HEK293T (cell line): ENCODE measurements around the gene STK33.

Experiments used
- CTCF ChIA-PET: fragments of 350-600 bp; formaldehyde crosslinking; extraction: SDS; loops from one replicate; lab custom pipeline; 2021; ENCODE audit warnings: antibody characterized with exemption, inconsistent platforms; lab: Yijun Ruan, JAX
- POLR2A ChIA-PET: fragments of 350-600 bp; formaldehyde crosslinking; extraction: SDS; loops from one replicate; lab custom pipeline; 2020; ENCODE audit warnings: antibody characterized with exemption, inconsistent platforms; lab: Yijun Ruan, JAX
- DNase-seq: peaks from one replicate; pipeline ENCODE4 v3.0.0; 2012; ENCODE audit warnings: mixed read lengths; ENCODE audit errors: extremely low spot score
- ARNT ChIP-seq: fragments of 450-650 bp; IDR thresholded peaks from 2 replicates; pipeline ENCODE4 v1.6.1; 2017; ENCODE audit warnings: mild to moderate bottlenecking
- BHLHE40 ChIP-seq: fragments of 450-650 bp; IDR thresholded peaks from 2 replicates; pipeline ENCODE4 v1.6.1; 2016; ENCODE audit warnings: mild to moderate bottlenecking, moderate library complexity, borderline replicate concordance
- CTBP1 ChIP-seq: fragments of 450-650 bp; IDR thresholded peaks from 2 replicates; pipeline ENCODE4 v1.6.1; 2016; ENCODE audit warnings: borderline replicate concordance
- ELF4 ChIP-seq: fragments of 450-650 bp; IDR thresholded peaks from 2 replicates; pipeline ENCODE4 v1.6.1; 2017; ENCODE audit warnings: antibody characterized with exemption
- FOXA1 ChIP-seq: fragments of 450-650 bp; IDR thresholded peaks from 2 replicates; pipeline ENCODE4 v1.6.1; 2016; ENCODE audit warnings: mild to moderate bottlenecking
- FOXK2 ChIP-seq: fragments of 450-650 bp; IDR thresholded peaks from 2 replicates; pipeline ENCODE4 v1.6.1; 2016; ENCODE audit warnings: mild to moderate bottlenecking
- FOXM1 ChIP-seq: fragments of 450-650 bp; IDR thresholded peaks from 2 replicates; pipeline ENCODE4 v1.6.1; 2017; ENCODE audit warnings: mild to moderate bottlenecking, borderline replicate concordance
- HDGF ChIP-seq: fragments of 450-650 bp; IDR thresholded peaks from 2 replicates; pipeline ENCODE4 v1.6.1; 2017; ENCODE audit warnings: antibody characterized with exemption, borderline replicate concordance
- L3MBTL2 ChIP-seq: fragments of 450-650 bp; conservative IDR thresholded peaks from 2 replicates; pipeline ENCODE4 v1.6.1; 2016; ENCODE audit warnings: mild to moderate bottlenecking
- LEF1 ChIP-seq: fragments of 450-650 bp; IDR thresholded peaks from 2 replicates; pipeline ENCODE4 v1.6.1; 2017; ENCODE audit warnings: mild to moderate bottlenecking, borderline replicate concordance
- NFRKB ChIP-seq: fragments of 450-650 bp; IDR thresholded peaks from 2 replicates; pipeline ENCODE4 v1.6.1; 2016; ENCODE audit warnings: mild to moderate bottlenecking, moderate library complexity
- PKNOX1 ChIP-seq: fragments of 450-650 bp; IDR thresholded peaks from 2 replicates; pipeline ENCODE4 v1.6.1; 2016
- SP1 ChIP-seq: fragments of 450-650 bp; IDR thresholded peaks from 2 replicates; pipeline ENCODE4 v1.6.1; 2017
- SUZ12 ChIP-seq: fragments of 450-650 bp; IDR thresholded peaks from 2 replicates; pipeline ENCODE4 v1.6.1; 2016; ENCODE audit warnings: mild to moderate bottlenecking
- TARDBP ChIP-seq: fragments of 450-650 bp; IDR thresholded peaks from 2 replicates; pipeline ENCODE4 v1.6.1; 2016
- ZNF384 ChIP-seq: fragments of 450-650 bp; IDR thresholded peaks from 2 replicates; pipeline ENCODE4 v1.6.1; 2016

STK33 gene

GRCh38 chr11:8608652-8609051 lies 14.6 kb upstream of the STK33 start:
- no peak for TF ChIP-seq HDGF
- TF ChIP-seq ZNF384 = no peak
- TF ChIP-seq BHLHE40 = no peak
- TF ChIP-seq L3MBTL2 = no peak
- no peak for DNase-seq
- POLR2A ChIA-PET = no interaction called here
- CTCF ChIA-PET = no interaction called here

DNA sequence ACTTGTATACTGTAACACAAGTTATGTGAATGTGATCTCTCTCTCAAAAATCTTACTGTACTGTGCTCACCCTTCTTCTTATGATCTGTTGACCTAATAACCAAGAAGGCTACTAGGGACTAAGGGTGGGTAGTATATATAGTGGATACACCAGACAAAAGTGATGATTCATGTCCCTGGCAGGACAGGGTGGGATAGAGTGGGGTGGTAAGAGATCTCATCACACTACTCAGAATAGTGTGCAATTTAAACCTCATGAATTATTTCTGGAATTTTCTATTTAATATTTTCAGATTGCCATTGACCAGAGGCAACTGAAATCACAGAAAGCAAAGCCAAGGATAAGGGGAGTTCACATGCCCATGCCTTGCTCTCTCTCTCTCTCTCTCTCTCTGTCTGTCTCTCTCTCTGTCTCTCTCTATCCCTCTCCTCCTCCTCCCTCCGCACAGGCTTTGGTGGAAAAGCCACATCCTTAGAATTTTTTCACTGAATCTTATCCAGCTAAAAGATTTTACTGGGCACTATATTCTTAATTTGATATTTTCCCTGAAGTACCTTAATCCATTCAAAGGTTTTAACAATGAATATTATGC lies 12.0 kb upstream of the STK33 start:
- no peak for DNase-seq
- ChIA-PET CTCF (no interaction called here), POLR2A (interaction anchor here (1.1 kb wide), 1 partner anchor 8 kb away, joined by 3 read pairs; no protein-coding TSS in a partner anchor)
- TF ChIP-seq ELF4 (no peak), FOXK2 (no peak), BHLHE40 (no peak), SP1 (no peak), ARNT (no peak), FOXA1 (no peak), FOXM1 (no peak), L3MBTL2 (no peak), SUZ12 (no peak)

DNA sequence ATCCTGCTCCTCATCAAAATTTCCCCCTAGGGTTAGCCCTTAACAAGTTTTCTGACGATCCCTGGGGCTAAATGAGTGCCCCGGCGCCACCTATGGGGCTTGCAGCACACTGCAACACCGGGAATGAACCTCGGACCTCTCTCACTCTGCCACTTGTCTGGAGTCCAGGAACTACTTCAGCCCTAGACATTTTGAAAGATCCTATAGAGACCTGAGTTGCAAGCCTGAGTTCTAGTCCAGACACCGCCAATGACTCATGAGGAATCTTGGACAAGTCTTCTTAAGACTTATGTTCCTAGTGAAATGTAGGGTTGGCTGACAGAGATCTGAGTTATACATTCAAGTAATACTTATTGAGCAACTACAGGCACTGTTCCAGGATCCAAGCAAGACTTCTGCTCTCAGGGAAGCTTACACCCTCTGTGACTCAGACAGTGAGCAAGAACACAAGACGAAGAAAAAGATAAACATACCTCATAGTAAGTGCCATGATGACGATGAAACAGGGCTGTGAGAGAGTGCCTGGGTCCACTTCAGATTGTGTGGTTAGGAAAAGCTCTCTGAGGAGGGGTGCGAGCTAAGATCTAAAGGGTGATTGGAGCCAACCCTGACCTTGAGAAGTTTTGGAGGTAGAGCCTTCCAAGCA lies 10.2 kb upstream of the STK33 start:
- peak; percentile 76 for DNase-seq
- ChIA-PET CTCF (interaction anchor here (1.0 kb wide), 1 partner anchor 331 kb away, joined by 3 read pairs; no protein-coding TSS in a partner anchor), POLR2A (interaction anchor here (1.1 to 2.0 kb wide), 2 partner anchors 10 to 78 kb away, joined by 3 to 4 read pairs; partner anchors contain the start of genes RPL27A, STK33 and TRIM66)
- no peak for TF ChIP-seq FOXM1
- TF ChIP-seq ARNT = no peak
- no peak for TF ChIP-seq NFRKB
- TF ChIP-seq LEF1 = no peak
- TF ChIP-seq SUZ12 = no peak
- no peak for TF ChIP-seq BHLHE40
- TF ChIP-seq ELF4 = no peak
- TF ChIP-seq FOXK2 = no peak
- TF ChIP-seq ZNF384 = no peak
- no peak for TF ChIP-seq CTBP1

GRCh38 chr11:8603696-8604077 lies 9.7 kb upstream of the STK33 start:
- POLR2A ChIA-PET = interaction anchor here (1.1 to 2.0 kb wide), 2 partner anchors 9 to 79 kb away, joined by 3 to 4 read pairs; partner anchors contain the start of genes RPL27A, STK33 and TRIM66
- CTCF ChIA-PET = no interaction called here
- no peak for TF ChIP-seq FOXA1
- no peak for DNase-seq

DNA sequence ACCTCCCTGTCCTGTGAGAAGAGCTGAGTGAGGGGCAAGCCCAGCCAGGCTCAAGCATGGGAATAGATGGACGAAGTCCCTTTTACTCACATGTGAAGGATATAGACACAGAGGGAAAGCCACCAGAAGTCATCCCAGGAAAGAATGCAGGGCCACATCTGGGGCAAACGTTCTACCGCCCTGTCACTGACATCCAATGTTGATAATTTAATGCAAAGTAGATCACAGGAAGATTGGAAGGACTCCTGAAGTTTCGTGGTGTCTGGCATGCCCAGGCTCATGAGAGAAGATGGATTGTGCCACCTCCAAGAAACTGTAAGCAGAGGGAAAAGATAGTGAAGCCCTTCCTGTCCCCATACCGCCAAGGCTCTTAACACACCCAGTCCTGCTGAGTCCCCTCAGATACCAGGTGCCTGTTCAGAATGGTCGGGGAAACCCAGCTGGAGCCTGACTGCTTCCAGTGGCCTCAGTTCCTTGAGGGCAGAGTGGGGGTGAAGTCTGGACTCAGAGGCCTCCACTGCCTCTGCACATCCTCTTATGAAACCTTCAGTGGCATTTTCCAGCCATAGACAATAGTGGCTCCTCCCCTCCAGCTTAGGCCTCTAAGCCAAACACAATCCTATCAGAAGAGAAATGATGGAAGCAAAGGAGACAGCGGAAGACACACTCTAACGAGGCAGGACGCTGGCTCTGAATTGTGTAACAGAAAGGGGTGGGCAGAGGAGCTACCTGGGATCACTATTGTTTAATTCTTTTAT lies 7.5 kb upstream of the STK33 start:
- no peak for TF ChIP-seq ELF4
- TF ChIP-seq L3MBTL2 = no peak
- TF ChIP-seq HDGF = no peak
- no peak for TF ChIP-seq LEF1
- TF ChIP-seq FOXA1 = no peak
- no peak for TF ChIP-seq BHLHE40
- no peak for TF ChIP-seq NFRKB
- TF ChIP-seq FOXM1 = no peak
- TF ChIP-seq CTBP1 = no peak
- TF ChIP-seq TARDBP = no peak
- POLR2A ChIA-PET = no interaction called here
- DNase-seq = no peak
- CTCF ChIA-PET = interaction anchor here (0.7 kb wide), 1 partner anchor 39 kb away, joined by 3 read pairs; no protein-coding TSS in a partner anchor

- DNase-seq = no peak
- ChIA-PET POLR2A (no interaction called here), CTCF (no interaction called here)
- TF ChIP-seq SUZ12 = no peak
- no peak for TF ChIP-seq TARDBP
Observed at GRCh38 chr11:8598506-8598905, 4.5 kb upstream of the STK33 start.

GRCh38 chr11:8597182-8597581 lies 3.2 kb upstream of the STK33 start:
- ChIA-PET CTCF (interaction anchor here (0.6 kb wide), 1 partner anchor 854 kb away, joined by 3 read pairs; no protein-coding TSS in a partner anchor), POLR2A (interaction anchor here (0.6 to 1.2 kb wide), 2 partner anchors 85 kb away, joined by 3 read pairs; partner anchors contain the start of genes RPL27A and TRIM66)
- TF ChIP-seq ARNT (no peak), TARDBP (no peak), HDGF (no peak), LEF1 (no peak)
- DNase-seq = no peak

DNA sequence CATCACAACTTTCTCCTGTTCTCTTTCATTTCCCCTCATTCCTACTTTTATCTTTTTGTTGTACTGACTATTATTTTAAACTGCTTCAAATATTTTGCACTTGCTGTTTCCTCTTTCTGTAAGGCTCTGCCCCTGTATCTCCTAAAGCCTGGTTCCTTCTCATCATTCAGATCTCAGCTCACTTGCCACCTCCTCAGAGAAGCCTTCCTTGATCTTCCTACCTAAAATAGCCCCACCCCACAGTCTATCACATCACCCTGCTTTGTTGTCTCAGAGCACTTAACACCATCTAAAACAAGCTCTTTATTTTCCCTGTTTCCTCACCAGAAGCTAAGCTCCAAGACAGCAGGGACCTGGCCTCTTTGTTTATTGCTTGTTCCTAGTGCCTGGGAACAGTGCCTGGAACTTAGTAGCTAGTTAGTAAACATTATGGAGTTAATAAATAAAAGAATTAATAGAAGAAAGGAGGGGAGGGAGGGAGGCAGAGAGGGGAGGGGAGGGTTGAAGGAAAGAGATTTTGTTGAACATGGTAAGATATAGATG lies 2.5 kb upstream of the STK33 start:
- POLR2A ChIA-PET = interaction anchor here (0.6 kb wide), 1 partner anchor 86 kb away, joined by 3 read pairs; no protein-coding TSS in a partner anchor
- CTCF ChIA-PET = interaction anchor here (0.6 kb wide), 1 partner anchor 855 kb away, joined by 3 read pairs; no protein-coding TSS in a partner anchor
- TF ChIP-seq LEF1 = no peak
- no peak for TF ChIP-seq SUZ12
- TF ChIP-seq ELF4 = no peak
- no peak for TF ChIP-seq PKNOX1
- no peak for TF ChIP-seq HDGF
- no peak for DNase-seq
